GM12878 (cell line): ENCODE results near the gene ATP6V0D1.

Source experiments
- EZH2 ChIP-seq: IDR thresholded peaks from 2 replicates; pipeline ENCODE4 v1.6.1; 2012; ENCODE audit warnings: low read depth, mild to moderate bottlenecking, control low read depth, inconsistent platforms, low read length, borderline replicate concordance; ENCODE audit not compliant: control insufficient read depth
- PRDM15 ChIP-seq: fragments of 450-650 bp; formaldehyde crosslinking; IDR thresholded peaks from 2 replicates; pipeline ENCODE4 v1.4.0; 2020; ENCODE audit warnings: mild to moderate bottlenecking, moderate library complexity
- SIN3A ChIP-seq: IDR thresholded peaks from 2 replicates; pipeline ENCODE4 v1.6.1; 2012; ENCODE audit warnings: low read depth, low read length, improper control_type of control experiment

GRCh38 chr16:67391424-67392300 lies 89.3 kb downstream of the ATP6V0D1 start:
- TF ChIP-seq PRDM15 (CRISPR knock-in tag) = no peak
- no peak for TF ChIP-seq EZH2
- no peak for TF ChIP-seq SIN3A
